Stimulated activated CD8-positive, alpha-beta memory T cell treated with anti-CD3 and anti-CD28 coated beads, Interleukin-15, amount 100 ng/mL, for 48 hours (primary cell): Measurements from ENCODE around the gene NDUFV2.
"Not testable (repeated sequence)": the region's sequence is repeated elsewhere in the genome, so short reads cannot be mapped to it uniquely, and the experiment has no call there.

Experiments
- DNase-seq, 2 donors: peaks; one replicate each; pipeline ENCODE4 v3.0.0-alpha.2; 2020; ENCODE audit warnings: low read depth in 2 of 2

Gene NDUFV2

DNA sequence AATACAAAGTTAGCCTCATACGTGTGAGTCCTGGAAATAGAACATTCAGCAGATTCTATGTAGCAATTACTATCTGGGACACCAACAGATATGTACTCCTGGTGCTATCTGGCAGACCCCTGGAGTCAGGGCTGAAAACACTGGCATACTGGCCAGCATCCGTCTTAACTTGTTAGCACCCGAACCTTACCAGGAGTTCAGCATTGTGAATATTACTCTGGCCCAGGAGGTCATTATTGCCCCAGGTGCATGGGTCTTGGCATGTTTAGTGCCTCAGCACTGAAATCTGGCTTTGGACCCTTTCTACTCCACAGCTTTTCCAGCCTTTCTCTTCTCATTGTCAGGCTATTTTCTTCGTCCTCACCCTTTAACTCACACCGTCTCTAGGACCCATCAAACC, 11.9 kb upstream of the NDUFV2 start:
- no peak for DNase-seq

DNA sequence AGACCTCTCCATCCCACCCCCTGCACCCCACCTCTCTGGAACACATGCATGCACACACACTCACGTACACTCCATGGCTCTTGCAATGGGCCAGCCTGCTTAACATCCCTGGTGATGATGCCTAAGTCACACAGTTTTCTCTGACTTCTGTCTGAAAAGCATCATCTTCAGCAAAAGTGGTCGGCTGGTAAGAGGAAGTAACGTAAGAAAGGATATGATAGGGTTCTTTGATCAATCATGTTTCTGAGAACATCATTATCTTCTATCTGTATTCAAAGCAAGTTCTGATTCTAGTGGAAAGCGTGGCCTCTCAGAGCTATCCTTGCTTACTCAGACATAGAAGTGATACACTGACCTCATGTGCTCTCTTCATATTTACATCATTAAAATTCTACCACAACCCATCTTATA, 11.4 kb upstream of the NDUFV2 start:
- DNase-seq, result no peak

DNA sequence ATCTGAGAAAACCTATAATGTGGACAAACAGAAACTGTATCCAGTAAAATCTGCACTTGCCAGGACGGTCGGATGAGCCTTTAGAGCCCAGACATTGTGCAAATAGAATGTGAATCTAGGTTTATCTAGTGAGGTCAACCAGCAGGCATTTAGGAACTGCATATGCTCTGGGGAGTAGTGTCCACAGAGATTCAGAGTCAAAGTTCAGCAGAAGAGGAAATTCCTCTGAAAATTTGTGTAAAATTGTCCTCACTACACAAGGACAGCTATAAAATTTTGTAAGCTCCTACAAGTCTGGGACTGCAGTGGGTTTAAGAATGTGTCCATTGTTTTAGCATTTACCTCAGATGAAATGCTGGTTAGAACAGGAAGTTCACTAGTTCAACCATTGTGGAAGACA, 9.8 kb upstream of the NDUFV2 start:
- DNase-seq, result no peak

DNA sequence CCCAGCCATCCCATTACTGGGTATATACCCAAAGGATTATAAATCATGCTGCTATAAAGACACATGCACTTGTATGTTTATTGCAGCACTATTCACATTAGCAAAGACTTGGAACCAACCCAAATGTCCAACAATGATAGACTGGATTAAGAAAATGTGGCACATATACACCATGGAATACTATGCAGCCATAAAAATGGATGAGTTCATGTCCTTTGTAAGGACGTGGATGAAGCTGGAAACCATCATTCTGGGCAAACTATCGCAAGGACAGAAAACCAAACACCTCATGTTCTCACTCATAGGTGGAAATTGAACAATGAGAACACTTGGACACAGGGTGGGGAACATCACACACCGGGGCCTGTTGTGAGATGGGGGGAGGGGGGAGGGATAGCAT, 9.4 kb upstream of the NDUFV2 start:
- not testable (repeated sequence) for DNase-seq

DNA sequence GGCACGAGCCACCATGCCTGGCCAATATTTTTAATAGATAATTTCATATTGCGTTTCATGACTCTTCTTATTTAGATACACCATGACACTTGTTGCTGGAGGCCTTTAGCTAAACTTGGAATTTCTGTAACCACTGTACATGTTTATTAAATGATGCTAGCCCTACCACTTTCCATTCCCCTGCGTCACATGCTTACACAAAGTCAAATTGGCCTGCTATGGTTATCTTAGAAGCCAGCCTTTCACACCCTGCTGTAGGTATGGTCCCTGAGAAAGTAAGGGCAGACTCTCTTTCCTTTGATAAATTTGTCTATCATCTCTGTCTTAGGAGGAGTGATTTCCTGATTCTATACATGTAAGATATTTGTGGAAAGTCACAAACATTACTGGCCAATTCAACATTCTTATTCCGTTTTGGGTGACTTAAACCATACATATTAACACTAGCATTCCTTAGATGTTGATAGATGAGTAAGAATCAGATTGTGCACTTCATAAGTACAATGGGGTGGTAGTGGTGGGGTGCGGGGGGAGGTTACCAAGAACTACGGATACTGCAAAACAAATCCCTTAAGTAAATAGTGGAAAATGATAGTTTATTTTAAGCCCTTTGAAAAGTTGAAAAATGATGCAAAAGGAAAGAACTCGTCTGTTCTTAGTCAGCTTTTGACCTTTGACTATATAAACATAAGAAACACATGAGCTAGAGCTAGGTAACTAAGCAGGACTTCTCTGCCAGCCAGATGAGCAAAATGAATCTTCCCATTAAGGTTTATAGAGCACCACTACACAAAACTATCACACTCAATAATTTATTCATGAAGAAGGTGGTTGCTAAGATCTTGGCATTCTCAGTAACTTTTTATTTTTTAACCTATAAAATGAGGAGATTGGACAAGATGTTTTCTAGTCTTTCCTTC, 7.9 kb upstream of the NDUFV2 start:
- DNase-seq, result peak in 1 of 2 donors; percentile 59

DNA sequence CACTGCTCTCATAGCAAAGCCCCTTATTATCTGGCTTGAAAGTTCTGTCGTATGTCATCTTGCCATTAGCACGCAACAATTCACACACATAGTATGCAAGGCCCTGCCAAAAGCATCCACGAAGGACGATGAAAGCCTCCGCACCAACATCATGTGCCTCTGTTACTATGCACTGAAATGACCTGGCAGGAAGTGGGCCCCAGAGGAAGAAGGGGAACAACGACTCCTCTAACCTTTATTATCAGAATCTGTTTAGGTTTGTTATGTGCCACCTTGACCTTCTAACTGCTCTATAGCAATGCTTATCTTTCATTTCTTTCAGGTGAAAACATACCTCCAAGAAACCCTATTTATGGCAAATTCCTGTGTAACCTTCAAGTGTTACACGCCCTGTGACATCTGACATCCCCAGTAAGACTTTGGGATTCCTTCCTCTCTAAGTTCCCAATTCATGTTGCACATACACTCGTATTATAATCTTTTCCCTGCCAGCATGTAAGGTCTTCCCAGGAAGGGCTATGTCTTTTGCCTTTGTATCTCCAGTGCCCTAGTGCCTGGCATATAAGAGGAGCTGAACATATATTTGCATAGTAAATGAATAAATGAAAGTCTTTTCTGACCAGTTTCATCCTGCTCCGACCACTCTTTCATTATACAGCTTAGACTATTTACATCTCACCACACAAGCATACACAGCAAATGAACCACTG, 7.0 kb upstream of the NDUFV2 start:
- peak in 1 of 2 donors; percentile 56 for DNase-seq

DNA sequence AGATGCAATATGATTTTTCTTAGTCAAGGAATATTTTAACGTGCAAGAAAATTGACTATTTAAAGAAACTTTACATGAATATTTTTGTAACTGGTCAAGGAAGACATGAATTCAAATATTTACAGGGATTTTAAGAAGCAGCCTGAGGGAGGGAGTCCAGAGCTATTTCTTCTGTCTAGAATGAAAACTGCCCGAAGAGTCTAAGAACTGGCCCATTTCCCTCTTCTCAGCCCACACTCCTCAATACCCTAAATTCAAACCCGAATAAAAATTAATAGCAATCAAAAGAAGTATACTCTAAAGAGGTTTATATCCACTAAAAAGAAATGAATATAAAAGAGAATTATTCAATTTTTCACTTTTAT, 6.5 kb upstream of the NDUFV2 start:
- no peak for DNase-seq

DNA sequence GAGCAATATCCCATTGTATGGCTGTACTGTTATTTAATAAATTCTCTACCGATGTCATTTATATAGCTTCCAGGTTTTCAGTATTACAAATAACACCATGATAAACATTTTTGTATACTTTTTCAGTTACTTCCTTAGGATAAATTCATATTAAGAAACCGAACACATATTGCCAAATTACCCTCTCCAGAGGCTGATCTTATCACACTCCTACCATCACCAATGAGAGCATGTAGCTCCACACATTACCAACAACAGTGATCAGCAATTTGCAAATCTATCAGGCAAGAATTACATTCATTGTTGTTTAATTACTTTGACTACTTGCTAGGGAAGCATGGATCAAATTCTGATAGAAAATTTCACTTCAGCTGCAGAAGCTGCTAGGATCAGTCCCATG, 5.8 kb upstream of the NDUFV2 start:
- DNase-seq, result no peak

DNA sequence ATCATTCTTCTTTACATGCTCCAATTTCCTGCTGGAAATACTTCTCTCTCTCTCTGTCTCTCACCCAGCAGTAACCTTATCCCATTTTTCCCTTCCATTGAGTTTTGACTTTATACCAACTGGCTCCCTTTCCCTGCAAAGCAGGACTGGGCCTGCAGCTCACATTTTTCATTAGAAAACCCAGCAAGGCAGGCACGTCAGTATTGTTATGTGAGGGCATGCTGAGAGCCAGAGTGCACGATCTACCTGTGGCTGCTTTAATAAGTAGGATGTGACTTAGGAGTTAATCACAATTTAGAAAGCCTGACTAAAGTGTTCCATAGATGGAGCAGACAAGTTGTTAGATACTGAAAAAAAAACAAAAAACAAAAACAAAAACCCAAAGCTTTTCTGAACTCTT, 5.2 kb upstream of the NDUFV2 start:
- DNase-seq, result no peak

DNA sequence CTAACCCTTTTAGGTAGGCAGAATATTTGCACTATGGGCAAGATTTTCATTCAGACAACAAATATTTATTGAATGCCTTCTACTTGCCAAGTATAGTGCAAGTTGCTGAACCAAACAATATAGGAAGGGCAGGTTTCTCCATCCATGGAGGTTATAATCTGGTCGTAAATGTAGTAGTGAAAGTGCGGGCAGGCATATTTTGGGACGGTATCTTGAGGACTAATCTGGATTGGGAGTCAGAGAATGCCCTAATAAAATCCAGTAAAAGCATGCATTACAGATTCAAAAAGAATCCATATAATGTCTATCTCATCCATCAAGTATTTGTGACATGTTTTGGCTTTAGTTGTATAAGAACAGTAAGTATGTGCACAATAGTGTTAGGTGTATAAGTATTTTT, 1.7 kb upstream of the NDUFV2 start:
- no peak for DNase-seq

DNA sequence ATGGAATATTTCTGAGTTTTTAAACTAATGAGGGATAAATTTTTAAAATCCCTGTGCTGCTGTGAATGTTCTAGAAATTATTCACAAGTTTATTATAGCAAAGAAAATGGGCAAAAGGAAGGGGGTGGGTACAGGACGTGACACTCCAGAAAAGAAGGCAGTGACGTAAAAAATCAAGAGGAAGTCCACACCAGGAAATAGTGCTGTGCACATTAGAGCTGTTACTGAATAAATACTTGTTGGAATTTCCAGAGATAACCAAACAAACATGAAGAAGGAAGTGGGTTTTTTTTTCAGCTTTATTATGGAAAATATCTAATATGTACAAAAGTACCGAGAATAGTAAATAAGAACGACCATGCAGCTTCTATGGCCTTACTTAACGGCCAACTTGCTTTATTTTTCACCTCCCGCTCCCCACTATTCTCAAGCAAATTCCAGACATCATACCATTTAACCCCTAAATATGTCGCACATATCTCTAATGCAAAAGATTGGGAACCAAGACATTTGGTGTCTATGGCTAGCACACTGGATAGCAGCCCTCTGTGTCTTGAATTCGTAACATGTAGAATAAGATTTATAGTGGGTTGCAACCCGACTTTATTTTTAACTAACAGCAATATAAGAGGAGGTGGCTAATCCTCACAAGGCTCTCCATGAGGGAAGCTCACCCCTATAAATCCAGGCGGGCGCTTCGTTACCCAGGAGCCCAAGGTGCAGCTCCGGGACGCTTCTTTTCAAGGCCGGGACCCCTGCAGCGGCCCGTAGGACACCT, 580 bp upstream of the NDUFV2 start:
- DNase-seq, result no peak

DNA sequence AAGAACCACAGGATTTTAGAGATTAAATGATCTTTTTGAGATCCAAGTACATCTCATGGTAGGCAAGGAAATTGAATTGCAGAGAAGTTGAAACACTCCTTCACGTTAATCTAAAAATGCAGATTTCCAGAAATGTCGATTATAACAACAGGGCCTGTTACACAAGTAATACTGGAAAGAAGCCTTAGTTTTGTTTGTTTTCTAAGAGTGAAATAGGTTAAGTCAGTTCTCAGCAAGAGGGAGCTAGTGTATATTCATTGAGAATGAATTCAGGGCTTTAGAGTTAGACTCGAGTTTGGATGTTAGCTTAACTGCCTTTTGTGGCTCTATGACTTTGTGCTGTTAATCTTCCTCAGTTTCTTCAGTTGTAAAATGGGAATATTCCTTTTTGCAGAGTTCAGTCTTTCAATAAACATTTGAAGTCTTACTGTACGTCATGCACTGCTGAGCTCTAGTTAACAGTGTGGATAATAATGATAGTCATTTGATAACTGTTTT, 926 bp downstream of the NDUFV2 start:
- no peak for DNase-seq

DNA sequence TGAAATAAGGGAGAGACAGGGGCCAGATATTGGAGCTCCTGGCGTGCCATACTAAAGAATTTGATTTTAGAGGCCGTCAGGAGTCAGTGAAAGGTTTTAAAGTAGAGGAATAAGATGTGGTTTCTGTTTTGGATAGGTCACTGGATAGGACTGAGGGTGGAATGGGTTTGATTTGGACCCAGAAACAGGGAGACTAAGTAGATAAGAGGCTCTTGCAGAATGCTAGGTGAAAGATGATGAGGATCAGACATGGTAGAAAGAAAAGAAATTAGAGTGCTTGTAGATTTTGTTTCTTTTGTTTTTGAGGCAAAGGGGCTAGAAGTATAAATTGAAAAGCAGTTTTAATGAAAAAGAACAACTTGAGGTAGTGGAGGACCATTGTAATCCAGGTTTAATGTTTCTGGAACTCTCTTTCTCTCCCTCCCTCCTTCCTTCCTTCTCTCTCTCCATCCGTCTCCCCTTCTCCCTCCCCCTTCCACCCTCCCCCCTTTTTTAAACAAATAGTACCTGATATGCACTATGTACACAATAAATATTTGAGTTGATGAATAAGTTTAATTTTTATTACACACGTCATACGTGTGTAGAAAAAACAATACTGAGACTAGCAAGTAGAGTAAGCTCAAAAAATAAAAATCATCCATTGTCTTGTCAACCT, 1.9 kb downstream of the NDUFV2 start:
- no peak for DNase-seq

DNA sequence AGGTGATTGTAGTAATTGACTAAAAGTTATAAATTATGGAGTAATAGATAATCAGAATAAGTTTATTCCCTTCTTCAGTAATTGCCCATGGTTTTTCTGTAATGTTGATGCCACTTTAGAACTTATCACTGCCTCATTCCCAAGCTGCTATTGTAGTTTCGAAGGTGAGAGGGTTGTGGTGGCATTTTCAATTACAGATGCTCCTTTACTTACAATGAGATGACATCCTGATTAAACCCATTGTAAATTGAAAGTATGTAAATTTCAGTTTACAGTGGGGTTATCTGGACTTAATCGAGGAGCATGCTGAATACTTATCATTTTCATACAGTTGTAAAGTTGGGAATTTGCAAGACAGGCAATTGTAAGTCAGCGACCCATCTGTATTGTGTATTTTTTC, 2.9 kb downstream of the NDUFV2 start:
- DNase-seq, result no peak

DNA sequence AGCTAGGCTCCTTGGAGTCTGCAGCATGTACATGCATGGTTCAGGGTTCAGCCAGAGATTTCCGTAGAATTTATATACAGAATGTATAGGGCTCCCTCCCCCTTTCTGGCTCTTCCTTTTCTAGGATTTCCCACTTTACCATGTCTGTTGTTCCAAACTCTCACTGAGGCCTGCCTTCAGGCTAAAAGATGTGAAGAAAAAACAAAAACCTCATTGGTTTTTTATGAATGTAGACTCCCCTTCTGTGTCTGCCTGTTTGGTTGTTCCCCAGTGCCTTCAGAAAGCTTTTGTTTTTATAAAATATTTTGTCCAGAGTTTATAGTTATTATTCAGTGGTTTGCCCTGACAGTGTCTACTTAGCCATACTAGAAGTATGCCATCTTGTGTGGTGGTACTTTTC, 3.6 kb downstream of the NDUFV2 start:
- no peak for DNase-seq

DNA sequence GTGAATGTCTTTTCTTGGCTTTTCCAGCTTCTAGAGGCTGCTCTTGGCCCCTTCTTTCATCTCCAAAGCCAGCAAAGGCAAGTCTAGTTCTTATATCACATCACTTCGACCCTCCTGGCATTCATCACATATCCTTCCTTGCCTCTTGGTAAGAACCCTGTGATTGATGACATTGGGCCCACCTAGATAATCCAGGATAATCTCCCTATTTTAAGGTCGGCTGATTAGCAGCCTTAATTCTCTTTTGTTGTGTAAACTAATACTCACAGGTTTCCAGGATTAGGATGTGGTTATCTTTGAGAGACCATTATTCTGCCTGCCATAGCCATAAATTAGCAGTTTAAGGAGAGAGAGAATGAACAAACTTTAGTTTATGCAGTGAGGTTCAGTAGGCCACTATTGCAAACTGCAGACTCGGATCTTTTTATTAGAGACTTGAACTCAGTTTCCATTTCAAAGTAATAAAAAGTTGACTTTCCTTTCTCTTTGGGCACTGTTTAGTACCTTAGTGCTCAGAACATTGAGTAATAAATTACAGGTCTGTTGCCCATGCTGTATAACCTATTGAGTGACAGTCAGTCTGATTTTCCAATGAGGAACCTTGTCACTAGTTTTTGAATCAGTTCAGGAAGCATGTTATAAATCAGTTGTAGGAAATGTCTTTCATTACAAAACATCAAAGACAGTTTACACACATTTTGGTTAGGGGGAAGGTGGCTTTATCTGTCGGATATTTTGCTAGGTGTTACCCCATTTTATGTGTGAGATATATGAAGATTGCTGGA, 4.5 kb downstream of the NDUFV2 start:
- no peak for DNase-seq

DNA sequence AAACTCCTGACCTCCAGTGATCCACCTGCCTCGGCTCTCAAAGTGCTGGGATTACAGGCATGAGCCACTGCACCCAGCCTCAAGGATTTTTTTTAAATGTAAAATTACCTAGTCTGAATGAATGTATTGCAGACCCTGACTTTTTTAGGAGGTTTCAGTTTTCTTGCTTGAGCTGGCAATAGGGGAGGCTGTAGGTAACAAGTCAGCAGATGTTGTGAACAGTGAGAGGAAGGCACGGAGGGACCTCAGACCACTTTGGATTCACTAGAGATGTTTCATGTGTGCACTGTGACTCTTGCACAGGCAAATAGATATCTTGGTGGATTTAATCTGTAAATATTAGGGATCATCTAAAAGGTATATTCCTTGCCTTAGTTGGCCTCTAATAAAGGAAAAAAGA, 6.4 kb downstream of the NDUFV2 start:
- DNase-seq, result no peak

DNA sequence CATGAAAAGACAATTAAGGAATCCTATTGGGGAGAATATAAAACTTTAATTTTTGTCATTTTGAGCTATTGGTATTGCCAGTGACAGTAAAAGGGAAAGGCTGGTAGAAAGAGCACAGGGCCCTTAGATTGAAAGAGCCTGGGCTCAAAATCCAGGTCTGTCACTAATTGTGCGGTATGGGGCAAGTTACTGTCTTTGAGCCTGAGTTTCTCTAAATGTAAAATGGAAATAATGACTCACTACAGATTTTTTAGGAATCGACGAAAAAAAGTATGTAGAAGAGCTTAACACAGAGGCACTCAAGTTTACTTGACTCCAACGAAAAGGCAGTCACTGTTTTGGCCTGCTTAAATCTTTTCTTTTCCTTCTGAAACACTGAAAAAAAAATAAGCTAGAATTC, 7.0 kb downstream of the NDUFV2 start:
- DNase-seq, result no peak

DNA sequence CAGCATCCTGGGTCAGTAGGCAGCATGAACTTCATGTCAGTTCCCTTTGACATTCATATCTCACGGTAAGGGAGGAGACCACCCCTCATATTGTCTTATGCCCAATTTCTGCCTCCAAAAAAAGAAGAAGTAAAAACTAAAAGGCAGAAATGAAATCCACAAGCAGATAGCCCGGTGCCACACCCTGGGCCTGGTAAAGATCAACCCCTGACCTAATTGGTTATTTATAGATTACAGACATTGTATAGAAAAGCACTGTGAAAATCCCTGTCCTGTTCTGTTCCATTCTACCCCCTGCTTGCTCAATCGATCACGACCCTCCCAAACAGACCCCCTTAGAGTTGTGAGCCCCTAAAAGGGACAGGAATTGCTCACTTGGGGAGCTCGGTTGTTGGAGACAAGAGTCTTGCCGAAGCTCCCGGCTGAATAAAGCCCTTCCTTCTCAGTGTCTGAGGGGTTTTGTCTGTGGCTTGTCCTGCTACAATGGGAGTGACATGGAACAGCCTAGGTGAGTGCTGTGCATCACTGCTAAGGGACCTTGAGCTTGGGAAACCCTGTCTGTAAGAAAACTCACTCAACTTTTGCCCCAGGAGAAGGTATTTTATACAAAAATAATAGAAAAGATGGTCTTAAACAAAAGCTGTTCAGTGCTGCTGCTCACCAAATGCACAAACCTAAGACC, 11.1 kb downstream of the NDUFV2 start:
- DNase-seq, result no peak

DNA sequence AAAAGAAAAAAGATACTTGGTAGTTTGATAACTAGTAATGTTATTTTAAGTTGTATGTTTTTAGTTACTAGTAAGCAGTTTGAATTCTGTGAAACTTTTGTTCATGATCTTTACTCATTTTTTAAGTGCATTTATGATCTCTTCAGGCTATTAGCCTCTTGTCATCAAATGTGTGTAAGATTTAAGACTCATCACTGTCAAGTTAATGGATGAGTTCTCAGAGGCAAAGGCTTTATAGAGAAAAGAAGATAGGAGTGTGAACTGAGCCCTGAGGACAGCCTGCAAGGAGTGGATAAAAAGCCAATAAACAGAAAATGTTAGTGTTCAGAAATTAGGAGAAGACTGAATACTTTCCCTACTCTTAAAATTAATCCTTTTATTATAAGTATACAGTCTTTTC, 13.5 kb downstream of the NDUFV2 start:
- no peak for DNase-seq
